ENCODE data around the gene MRPS12.
A peak's percentile ranks its signal among the peaks of the same experiment; 100 is the strongest.
"Not testable (repeated sequence)": the region's sequence is repeated elsewhere in the genome, so short reads cannot be mapped to it uniquely, and the experiment has no call there.

The MRPS12 gene

GRCh38 chr19:38941979-38942378 is 11.2 kb downstream of the MRPS12 start:
- no peak for DNase-seq

GRCh38 chr19:38942471-38943181 is 11.9 kb downstream of the MRPS12 start:
- no peak for DNase-seq

- DNase-seq, result no peak
Observed at GRCh38 chr19:38944981-38945506, 14.3 kb downstream of the MRPS12 start.

- no peak for DNase-seq
Observed at GRCh38 chr19:38945562-38946228, 15.0 kb downstream of the MRPS12 start.

GRCh38 chr19:38946229-38947010 is 15.7 kb downstream of the MRPS12 start:
- DNase-seq, result no peak

- peak; percentile 78 for DNase-seq
Observed at GRCh38 chr19:38949580-38950367, 19.0 kb downstream of the MRPS12 start.

GRCh38 chr19:38951187-38951586 is 20.4 kb downstream of the MRPS12 start:
- no peak for DNase-seq

GRCh38 chr19:38952395-38953165 is 21.8 kb downstream of the MRPS12 start:
- peak; percentile 48 for DNase-seq

- no peak for DNase-seq
Observed at GRCh38 chr19:38953677-38954076, 22.9 kb downstream of the MRPS12 start.

GRCh38 chr19:38956264-38956663 is 25.5 kb downstream of the MRPS12 start:
- DNase-seq, result no peak

- DNase-seq, result no peak
Observed at GRCh38 chr19:38958301-38958700, 27.6 kb downstream of the MRPS12 start.

- no peak for DNase-seq
Observed at GRCh38 chr19:38959618-38960017, 28.9 kb downstream of the MRPS12 start.

- DNase-seq, result no peak
Observed at GRCh38 chr19:38964738-38965137, 34.0 kb downstream of the MRPS12 start.

GRCh38 chr19:38966149-38966548 is 35.4 kb downstream of the MRPS12 start:
- not testable (repeated sequence) for DNase-seq

- no peak for DNase-seq
Observed at GRCh38 chr19:38970664-38971532, 40.2 kb downstream of the MRPS12 start.

- no peak for DNase-seq
Observed at GRCh38 chr19:38971672-38972071, 40.9 kb downstream of the MRPS12 start.

GRCh38 chr19:38974624-38975213 is 44.0 kb downstream of the MRPS12 start:
- no peak for DNase-seq

- no peak for DNase-seq
Observed at GRCh38 chr19:38975214-38975860, 44.6 kb downstream of the MRPS12 start, which contains the start of gene FBXO17. Gene FBXO17 (minus strand): TSS chr19:38975742. CDS start chr19:38950319, 25,423 bp downstream.

GRCh38 chr19:38975861-38976271 is 45.1 kb downstream of the MRPS12 start:
- DNase-seq, result no peak

All from suppressor macrophage treated with lipopolysaccharide for 4 hours (primary cell).